WERI-Rb-1 (cell line): ENCODE results near the gene TTC16.
"Not testable (repeated sequence)": the region's sequence is repeated elsewhere in the genome, so short reads cannot be mapped to it uniquely, and the experiment has no call there.

Source experiments
- DNase-seq: peaks from one replicate; pipeline ENCODE4 v3.0.0-alpha.2; 2020
- H3K27ac ChIP-seq: fragments of 250-450 bp; sonication (Bioruptor Pico); 2 replicates; pipeline ENCODE4 v1.5.1; 2020; ENCODE audit warnings: mild to moderate bottlenecking, moderate library complexity
- H3K27me3 ChIP-seq: fragments of 250-450 bp; sonication (Bioruptor Pico); 2 replicates; pipeline ENCODE4 v1.5.1; 2021; ENCODE audit warnings: mild to moderate bottlenecking, low read depth, moderate library complexity; ENCODE audit not compliant: insufficient read depth, severe bottlenecking
- H3K36me3 ChIP-seq: fragments of 250-450 bp; sonication (Bioruptor Pico); 2 replicates; pipeline ENCODE4 v1.5.1; 2020; ENCODE audit warnings: mild to moderate bottlenecking, moderate library complexity
- H3K4me3 ChIP-seq: 2 replicates; pipeline ENCODE4 v1.5.1; 2011; ENCODE audit warnings: low read depth, mild to moderate bottlenecking, control low read depth, low read length
- H3K9me3 ChIP-seq: fragments of 250-450 bp; sonication (Bioruptor Pico); 2 replicates; pipeline ENCODE4 v1.5.1; 2021; ENCODE audit warnings: mild to moderate bottlenecking, moderate library complexity; ENCODE audit not compliant: severe bottlenecking
- CTCF ChIP-seq: IDR thresholded peaks from 2 replicates; pipeline ENCODE4 v1.5.1; 2011; ENCODE audit warnings: low read depth, mild to moderate bottlenecking, control low read depth, inconsistent platforms, low read length

The TTC16 gene

GRCh38 chr9:127780126-127780885 lies 64.4 kb downstream of the TTC16 start:
- DNase-seq, result no peak
- TF ChIP-seq CTCF, result no peak
- H3K36me3 ChIP-seq, result no peaks in the 10 kb centered on the region
- no peaks in the 10 kb centered on the region for H3K9me3 ChIP-seq
- H3K27me3 ChIP-seq, result no peaks in the 10 kb centered on the region
- H3K4me3 ChIP-seq, result no peak overlapping the region
- no peak overlapping the region; the same call in 1 of the 2 replicates for H3K27ac ChIP-seq

DNA sequence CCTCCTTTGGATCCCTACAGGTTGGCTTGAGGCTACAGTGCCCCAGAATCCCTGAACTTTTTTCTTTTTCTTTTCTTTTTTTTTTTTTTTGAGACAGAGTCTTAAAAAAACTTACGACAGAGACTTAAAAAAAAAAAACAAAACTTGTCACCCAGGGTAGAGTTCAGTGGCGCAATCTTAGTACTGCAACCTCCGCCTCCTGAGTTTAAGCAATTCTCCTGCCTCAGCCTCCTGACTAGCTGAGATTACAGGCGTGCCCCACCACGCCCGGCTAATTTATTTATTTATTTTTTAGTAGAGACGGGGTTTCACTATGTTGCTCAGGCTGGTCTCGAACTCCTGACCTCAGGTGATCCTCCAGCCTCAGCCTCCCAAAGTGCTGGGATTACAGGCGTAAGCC lies 65.0 kb downstream of the TTC16 start:
- H3K27ac ChIP-seq, H3K36me3 ChIP-seq, H3K27me3 ChIP-seq, H3K4me3 ChIP-seq, H3K9me3 ChIP-seq, DNase-seq: not testable (repeated sequence)
